H4 (cell line): ENCODE results near the gene LBHD2. TPM values are rescaled to one million over a fixed set of nuclear protein-coding genes. Genes with fewer than 3 reads are reported as not detected.
"Not testable (repeated sequence)": the region's sequence is repeated elsewhere in the genome, so short reads cannot be mapped to it uniquely, and the experiment has no call there.

Source experiments
- DNase-seq: peaks from one replicate; pipeline ENCODE4 v3.0.0-alpha.2; 2015; ENCODE audit warnings: low spot score
- total RNA-seq: library from RNA; depleted of rRNA; stranded (reverse); fragments of >200 nt; shearing (Covaris generic); gene quantifications from 2 replicates; pipeline ENCODE4 v1.2.3, GENCODE V29; 2014; rRNA removed

LBHD2 gene
- total RNA-seq: not detected in 2 replicates

- DNase-seq: no peak
Measured at GRCh38 chr14:103084021-103084919, at the start of gene LBHD2. Gene LBHD2, plus strand, starts transcription at chr14:103084210. Its CDS starts 1,803 bp downstream, at chr14:103086013.

GRCh38 chr14:103041464-103041863, 42.5 kb upstream of the LBHD2 start:
- no peak for DNase-seq

GRCh38 chr14:103043257-103044015, 40.6 kb upstream of the LBHD2 start:
- no peak for DNase-seq

- DNase-seq: no peak
Measured at GRCh38 chr14:103045371-103045869, 38.6 kb upstream of the LBHD2 start.

DNA sequence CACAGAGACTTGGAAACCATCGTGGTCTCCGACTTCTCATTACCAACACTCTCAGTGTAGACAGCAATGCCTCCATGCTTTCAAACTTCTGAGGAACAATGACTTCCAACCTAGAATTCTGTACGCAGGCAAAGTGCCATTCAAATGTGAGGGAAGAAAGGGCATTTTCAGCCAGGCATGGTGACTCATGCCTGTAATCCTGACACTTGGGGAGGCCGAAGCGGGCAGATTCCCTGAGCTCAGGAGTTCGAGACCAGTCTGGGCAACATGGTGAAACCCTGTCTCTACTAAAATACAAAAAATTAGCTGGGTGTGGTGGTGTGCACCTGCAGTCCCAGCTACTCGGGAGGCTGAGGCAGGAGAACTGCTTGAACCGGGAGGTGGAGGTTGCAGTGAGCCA, 36.6 kb upstream of the LBHD2 start:
- not testable (repeated sequence) for DNase-seq

GRCh38 chr14:103050935-103051334, 33.1 kb upstream of the LBHD2 start:
- DNase-seq: no peak

GRCh38 chr14:103052407-103052806, 31.6 kb upstream of the LBHD2 start:
- DNase-seq: no peak

DNA sequence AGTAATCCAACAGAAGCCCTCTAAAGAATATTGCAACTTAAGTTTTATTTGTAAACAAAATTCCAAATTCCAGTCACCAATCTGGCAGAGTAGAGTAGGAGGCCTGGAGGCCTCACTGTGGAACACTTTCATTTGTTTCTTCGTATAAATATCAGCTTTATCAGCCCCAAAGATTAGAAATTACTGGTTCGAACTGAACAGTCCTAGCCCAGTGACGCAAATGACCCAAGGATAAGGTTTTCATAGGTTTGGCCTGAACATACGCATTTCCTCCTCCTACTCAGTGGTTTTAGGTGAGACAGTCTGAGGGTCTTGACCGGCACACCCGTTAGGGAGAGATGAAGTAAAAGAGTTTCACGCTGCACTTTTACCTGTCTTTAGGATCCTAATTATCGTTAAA, 28.3 kb upstream of the LBHD2 start:
- no peak for DNase-seq

DNA sequence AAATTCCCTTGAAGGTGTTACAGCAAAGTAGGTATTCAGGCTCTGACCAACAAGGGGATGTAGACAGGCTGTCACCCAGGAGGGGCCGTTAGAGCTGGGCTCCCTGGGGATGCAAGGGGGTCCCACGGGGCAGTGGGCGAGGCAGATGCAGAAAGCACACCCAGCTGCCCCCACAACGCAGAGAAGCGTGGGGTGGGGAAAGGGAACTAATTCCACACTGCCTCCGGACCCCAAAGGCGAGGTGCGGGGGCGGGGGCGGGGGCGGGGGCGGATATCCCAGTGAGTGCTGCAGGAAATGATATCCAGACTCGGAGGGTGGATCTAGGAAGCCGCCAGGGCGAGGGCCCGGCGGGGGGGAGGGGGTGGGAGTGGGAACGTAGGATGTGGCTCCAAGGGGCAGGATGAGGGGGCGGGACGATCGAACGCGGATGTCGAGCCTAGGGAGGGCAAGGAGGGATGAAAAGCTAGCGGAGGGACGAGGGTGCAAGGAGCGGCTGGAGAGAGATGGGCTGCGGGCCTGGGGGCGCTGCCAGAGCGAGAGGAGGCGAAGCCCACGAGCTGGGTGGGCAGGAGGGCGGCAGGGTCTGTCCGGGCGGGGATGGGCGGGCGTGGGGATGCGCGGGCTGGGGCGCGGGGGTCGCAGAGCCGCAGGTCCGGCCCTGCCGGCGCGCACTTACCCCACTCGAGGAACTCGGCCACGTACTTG, 27.5 kb upstream of the LBHD2 start:
- DNase-seq: peak; percentile 64

GRCh38 chr14:103057028-103057371, 27.0 kb upstream of the LBHD2 start:
- no peak for DNase-seq

DNA sequence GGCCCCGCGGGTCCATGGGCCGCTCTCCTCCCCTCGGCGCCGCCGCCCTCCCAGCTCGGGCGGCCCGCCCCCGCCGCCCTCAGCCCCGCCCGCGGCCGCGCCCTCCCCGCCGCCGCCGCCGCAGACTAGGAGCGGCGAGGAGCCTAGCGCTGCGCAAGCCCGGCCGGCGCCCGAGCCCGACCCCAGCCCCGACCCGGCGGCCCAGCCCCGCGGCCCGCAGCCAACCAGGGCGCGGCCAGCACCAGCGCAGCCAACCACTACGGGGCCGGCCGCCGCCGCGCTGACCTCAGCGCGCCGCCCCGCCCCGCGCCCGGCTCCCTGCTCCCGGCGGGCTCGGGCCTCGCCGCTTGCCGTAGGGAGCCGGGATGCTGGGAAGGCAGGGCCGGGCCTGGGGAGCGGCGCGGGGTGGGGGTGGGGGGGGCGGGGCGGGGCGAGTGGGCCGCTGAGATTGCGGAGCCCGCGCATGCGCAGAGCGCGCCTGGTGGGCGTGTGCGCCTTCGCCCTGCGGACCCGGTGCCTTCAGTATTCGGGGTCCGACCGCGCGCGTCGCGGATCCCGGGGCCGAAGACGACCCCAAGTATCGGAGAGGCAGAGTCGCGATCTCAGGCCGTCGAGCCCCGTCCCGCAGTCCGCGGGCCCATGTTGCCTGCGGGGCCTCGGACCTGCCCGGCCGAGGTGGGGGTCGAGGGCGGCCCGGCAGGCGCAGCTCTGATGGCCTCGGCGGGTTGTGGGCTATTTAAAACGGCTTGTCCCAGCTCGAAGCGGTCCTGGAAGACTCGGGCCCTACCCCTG, 26.4 kb upstream of the LBHD2 start, which contains the start of gene CDC42BPB:
Gene CDC42BPB, minus strand, starts transcription at position 178 of the 792 bp plus-strand sequence. CDS start 376 bp downstream, outside the sequence.
- peak; percentile 80 for DNase-seq

DNA sequence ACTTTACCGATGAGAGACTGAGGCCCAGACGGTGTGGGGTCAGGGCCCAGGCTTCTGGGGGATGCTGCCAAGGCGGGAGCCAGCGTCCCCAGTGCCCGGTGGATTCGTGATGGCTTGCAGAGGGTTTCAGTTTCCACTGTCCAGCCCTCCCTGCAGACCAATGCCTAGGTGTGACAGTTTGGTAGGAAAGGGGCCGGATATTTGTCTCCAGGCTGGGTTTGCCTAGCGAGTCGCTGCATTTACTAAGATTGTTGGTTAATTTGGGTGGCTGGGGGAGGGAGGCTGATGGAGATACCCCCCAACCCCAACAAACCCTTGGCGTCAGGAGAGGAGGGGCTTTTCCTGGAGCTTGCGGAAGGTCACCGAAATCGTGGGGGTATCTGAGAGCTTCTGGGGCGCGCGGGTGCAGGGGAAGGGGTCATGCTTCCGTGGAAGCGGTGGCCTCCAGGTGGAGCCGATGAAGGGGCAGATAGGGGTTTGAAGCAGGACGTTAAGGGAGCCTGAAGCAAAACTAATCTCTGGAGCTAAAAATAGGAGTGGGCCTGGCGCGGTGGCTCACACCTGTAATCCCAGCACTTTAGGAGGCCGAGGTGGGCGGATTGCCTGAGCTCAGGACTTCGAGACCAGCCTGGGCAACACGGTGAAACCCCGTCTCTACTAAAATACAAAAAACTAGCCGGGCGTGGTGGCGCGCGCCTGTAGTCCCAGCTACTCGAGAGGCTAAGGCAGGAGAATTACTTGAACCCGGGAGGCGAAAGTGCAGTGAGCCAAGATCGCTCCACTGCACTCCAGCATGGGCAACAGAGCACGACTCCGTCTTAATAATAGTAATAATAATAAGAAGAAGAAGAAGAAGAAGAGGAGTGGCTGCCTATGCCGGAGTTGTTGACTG, 25.6 kb upstream of the LBHD2 start:
- DNase-seq: no peak

DNA sequence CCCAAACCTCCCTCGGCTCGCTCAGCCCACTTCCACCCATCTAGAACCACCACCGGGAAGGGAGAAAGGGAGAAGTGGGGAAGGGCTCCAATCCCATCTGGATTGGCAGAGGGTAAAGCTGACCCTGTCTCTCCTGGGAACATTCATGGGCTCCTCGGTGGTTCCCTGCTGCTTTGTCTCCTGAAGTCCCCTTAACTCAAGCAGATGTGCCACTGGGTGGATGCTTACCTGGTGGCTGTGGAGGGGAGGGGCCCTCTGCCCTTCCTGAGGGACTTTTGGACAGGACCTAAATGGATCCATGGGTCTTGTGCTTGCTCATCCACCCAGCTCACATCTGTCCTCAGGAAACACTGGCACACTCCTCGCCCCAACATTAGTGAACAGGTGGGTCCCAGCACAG, 24.5 kb upstream of the LBHD2 start:
- DNase-seq: no peak

DNA sequence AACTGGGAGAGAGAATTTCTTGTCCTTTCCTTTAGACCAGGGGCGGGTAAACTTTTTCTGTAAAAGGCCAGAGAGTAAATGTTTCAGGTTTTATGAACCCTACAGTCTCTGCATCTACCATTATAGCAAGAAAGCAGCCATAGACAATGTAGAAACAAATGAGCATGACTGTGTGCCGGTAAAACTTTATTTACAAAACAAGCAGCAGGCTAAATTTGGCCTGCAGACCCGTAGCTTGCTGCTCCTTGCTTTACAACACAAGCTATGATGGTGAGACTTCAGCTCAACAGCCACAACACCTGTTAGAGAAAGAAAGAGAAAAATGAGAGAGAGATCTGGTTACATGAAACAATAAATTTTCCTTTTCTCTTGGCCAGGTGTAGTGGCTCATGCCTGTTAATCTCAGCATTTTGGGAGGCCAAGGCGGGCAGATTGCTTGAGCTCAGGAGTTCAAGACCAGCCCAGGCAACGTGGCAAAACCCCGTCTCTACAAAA, 22.5 kb upstream of the LBHD2 start:
- DNase-seq: no peak

- no peak for DNase-seq
Measured at GRCh38 chr14:103064436-103064835, 19.6 kb upstream of the LBHD2 start.

DNA sequence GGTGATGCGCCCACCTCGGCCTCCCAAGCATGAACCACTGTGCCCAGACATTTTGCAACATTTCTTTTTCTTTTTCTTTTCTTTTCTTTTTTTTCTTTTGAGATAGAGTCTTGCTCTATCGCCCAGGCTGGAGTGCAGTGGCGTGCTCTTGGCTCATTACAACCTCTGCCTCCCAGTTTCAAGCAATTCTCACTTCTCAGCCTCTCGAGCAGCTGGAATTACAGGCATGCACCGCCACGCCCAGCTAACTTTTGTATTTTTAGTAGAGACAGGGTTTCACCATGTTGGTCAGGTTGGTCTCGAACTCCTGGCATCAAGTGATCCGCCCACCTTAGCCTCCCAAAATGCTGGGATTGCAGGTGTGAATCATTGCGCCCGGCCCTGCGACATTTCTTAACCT, 19.0 kb upstream of the LBHD2 start:
- no peak for DNase-seq

DNA sequence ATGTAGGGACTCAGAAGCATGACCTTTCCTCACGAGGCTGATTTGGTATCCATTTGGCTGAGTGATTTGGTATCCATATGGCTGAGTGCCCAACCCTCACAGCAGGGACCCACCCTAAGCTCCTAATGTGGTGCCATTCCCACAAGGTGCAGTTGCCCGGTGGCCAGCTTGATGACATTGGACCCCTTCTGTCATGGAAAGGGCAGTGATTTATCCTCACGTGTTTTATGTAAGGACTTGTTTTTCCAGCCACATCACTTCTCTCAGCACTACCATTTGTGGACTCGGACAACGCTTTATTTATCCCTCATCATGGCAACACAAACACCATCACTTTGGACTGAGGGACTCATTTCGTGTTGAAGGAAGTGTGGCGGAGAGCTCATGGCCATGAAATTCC, 18.1 kb upstream of the LBHD2 start:
- no peak for DNase-seq

DNA sequence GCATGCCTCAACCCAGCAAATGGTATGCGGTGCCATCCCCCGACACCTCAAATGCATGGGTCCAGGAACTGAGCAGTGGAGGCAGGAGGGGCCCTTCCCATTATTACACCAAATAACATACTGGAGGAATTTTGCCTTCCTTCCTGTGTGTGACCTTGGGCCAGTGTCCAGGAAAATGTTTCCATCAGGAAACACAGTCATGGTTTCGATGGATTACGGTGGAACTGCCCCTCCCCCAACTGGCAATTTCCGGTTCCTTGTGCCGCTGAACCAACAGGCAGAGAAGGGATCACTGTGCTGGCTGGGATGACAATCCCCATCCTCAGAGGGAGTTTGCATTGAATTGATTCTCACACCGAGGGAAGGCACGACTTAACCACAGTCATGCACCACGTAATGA, 17.6 kb upstream of the LBHD2 start:
- DNase-seq: no peak

GRCh38 chr14:103067231-103067954, 16.6 kb upstream of the LBHD2 start:
- DNase-seq: no peak
